Fibroblast of villous mesenchyme (primary cell): ENCODE measurements around the gene DPP10. TPM values are rescaled to one million over a fixed set of nuclear protein-coding genes. Genes with fewer than 3 reads are reported as not detected.

Source experiments
- DNase-seq: peaks from one replicate; pipeline ENCODE4 v3.0.0-alpha.2; 2010; ENCODE audit warnings: low read depth
- H3K4me3 ChIP-seq: 2 replicates; pipeline ENCODE4 v1.5.1; 2011; ENCODE audit warnings: low read depth, mild to moderate bottlenecking, low read length
- total RNA-seq: library from RNA; depleted of rRNA; stranded (reverse); fragments of >200 nt; gene quantifications from 2 replicates; pipeline ENCODE4 v1.2.3, GENCODE V29; 2012
- TF ChIP-seq, protein P1 (sequence below): IDR thresholded peaks from 2 replicates; pipeline ENCODE4 v1.5.1; 2012; ENCODE audit warnings: low read depth, mild to moderate bottlenecking, low read length; ENCODE audit not compliant: insufficient read depth

The DPP10 gene
- total RNA-seq, 1 donor, result under 0.01 TPM

DNA sequence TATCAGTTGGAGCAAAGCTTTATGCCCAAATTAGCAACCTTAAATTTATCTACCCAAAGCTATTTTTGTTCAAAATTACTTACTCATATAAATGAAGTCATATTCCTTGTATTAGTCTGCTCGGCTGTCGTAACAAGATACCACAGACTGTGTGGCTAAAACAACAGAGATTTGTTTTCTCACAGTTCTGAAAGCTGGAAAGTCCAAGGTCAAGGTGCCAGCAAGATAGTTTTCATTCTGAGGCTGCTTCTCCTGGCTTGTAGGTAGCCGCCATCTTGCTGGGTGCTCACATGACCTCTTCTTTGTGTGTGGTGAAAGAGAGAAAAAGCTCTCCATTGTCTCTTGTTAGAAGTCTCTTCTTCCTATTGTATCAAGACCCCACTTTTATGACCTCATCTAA is 15.7 kb upstream of the DPP10 start:
- no peak for DNase-seq
- no peak overlapping the region for H3K4me3 ChIP-seq
- TF ChIP-seq, protein P1, sequence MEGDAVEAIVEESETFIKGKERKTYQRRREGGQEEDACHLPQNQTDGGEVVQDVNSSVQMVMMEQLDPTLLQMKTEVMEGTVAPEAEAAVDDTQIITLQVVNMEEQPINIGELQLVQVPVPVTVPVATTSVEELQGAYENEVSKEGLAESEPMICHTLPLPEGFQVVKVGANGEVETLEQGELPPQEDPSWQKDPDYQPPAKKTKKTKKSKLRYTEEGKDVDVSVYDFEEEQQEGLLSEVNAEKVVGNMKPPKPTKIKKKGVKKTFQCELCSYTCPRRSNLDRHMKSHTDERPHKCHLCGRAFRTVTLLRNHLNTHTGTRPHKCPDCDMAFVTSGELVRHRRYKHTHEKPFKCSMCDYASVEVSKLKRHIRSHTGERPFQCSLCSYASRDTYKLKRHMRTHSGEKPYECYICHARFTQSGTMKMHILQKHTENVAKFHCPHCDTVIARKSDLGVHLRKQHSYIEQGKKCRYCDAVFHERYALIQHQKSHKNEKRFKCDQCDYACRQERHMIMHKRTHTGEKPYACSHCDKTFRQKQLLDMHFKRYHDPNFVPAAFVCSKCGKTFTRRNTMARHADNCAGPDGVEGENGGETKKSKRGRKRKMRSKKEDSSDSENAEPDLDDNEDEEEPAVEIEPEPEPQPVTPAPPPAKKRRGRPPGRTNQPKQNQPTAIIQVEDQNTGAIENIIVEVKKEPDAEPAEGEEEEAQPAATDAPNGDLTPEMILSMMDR, result no peak

DNA sequence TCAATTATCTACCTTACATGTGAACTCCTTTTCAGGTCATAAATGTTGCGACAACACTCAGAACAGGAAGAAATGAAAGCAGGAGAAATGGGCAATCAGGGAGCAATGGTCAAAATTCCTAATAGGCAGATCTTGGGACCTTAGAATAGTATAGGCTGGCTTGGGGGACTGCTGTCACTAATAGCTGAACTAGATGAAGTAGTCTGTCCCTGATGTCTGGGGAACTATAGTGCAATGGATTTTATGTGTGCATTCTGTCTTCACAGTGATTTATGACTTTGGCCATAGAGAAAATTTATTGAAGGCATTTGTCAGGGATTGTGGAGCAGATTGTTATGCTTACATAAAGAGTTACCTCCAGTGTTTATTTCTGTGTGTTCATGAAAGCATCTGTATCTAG is 6.1 kb upstream of the DPP10 start:
- no peak overlapping the region for H3K4me3 ChIP-seq
- TF ChIP-seq, protein P1, result no peak
- no peak for DNase-seq

DNA sequence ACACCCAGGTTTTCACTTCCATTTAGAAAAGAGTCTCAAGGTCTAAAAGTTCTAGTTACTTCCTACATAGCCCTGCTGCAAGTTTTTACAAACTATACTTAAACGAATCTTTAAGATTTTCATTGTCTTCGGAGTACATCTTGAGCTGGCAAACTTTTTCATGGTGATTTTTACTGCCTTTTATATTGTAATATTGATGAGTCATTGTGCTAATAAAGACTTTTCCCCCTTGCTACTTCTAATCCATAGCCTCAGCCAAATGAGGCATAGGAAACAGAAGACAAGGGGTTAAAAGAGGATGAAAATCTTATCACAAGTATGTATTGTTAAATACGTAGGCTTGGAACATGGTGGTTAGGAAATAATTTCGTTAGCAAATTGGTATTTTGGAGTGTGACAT is 4.1 kb downstream of the DPP10 start:
- no peak for DNase-seq
- TF ChIP-seq, protein P1, result no peak
- no peak overlapping the region for H3K4me3 ChIP-seq

DNA sequence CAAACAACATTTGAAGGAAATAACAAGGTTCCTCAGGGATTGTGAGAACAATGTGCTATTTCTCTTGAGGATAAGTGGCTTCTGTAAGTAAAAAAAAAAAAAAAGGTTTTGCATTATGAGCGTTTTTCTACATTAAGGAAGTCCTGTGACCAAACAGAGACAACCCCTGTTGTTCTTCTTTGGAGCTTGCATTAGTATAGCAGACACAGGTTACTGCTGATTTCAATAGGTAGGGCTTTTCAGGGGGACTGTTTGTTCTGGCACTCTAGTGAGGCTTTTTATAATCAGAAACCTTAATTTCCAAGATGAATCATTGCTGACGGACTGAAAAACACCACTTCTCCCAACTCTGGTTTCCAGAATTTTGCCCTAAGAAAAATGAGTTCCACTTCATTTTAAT is 8.2 kb downstream of the DPP10 start:
- TF ChIP-seq, protein P1, result no peak
- no peak for DNase-seq
- no peak overlapping the region for H3K4me3 ChIP-seq

DNA sequence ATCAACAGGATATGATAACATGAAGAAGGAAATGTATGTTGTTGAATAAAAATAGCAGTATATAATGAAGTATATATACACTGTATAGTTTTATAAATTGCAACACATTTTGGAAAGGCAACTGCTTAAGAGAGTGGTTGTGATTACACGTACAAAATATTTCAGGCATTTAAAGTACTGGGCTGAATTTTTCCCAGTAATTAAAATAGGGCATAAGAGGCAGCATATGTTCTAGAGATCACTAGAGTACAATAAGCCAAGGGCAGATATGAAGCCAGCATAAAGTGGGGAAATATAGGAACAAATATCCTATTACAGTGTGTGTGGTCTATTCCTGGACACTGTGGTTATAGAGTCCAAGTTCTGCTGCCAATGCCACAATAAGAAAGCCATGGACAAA is 14.1 kb downstream of the DPP10 start:
- no peak for DNase-seq
- TF ChIP-seq, protein P1, result no peak
- no peak overlapping the region for H3K4me3 ChIP-seq

DNA sequence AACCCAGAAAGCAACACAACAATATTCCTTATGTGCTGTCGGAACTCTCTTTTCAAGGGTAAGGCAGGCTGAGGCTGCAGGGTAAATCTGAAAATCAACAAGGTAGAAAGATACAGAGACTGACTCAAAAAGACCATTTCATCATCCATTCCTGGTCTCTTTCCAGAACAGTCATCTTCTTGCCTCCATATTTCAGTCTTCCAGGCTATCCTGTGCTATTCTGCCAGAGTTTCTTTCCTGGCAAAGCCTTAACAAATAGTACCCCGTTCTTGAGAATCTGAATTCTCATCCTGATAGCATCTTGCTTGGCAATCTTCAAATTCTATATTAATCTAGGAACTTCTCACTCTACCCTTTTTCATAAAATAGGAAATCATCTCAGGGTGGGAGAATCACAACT is 15.5 kb downstream of the DPP10 start:
- TF ChIP-seq, protein P1, result no peak
- H3K4me3 ChIP-seq, result no peak overlapping the region
- DNase-seq, result no peak

DNA sequence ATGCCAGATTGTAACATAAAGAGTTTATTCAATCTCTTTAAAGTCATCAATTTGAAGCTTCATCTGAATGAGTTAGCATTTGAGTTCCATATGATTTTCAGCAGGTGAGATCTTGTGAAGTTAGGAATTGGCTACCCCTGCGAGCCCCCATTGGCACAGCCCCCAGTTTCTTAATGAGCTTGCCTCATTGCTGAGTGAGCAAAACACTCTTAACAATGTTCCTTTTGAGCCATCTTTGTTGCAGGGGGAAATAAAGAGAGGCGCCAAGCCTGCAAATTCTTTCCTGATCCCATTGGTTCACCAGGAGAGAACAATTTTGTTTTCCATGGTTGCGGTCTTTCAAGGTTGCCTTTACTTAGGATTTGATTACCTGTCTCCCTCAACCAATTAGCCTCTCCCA is 18.7 kb downstream of the DPP10 start:
- TF ChIP-seq, protein P1, result no peak
- no peak for DNase-seq
- H3K4me3 ChIP-seq, result no peak overlapping the region
